Chondrocyte (in vitro differentiated cells): ENCODE results near the gene SH2D6. TPM values are rescaled to one million over a fixed set of nuclear protein-coding genes. Genes with fewer than 3 reads are reported as not detected.

ENCODE experiments used
- DNase-seq: peaks from one replicate; pipeline ENCODE4 v3.0.0; 2021; ENCODE audit warnings: mixed read lengths, low spot score
- H3K27ac Mint-ChIP-seq: one replicate; pipeline ENCODE4 v1.8.0; 2021; ENCODE audit warnings: mild to moderate bottlenecking, moderate library complexity, mixed read lengths; ENCODE audit not compliant: unreplicated experiment
- H3K27me3 Mint-ChIP-seq: 2 replicates; pipeline ENCODE4 v1.8.0; 2021; ENCODE audit warnings: low read depth, mixed read lengths
- H3K36me3 Mint-ChIP-seq: 2 replicates; pipeline ENCODE4 v1.8.0; 2021; ENCODE audit warnings: low read depth, mixed read lengths
- H3K4me1 Mint-ChIP-seq: 2 replicates; pipeline ENCODE4 v1.8.0; 2021; ENCODE audit warnings: low read depth, mild to moderate bottlenecking, mixed read lengths
- H3K4me3 Mint-ChIP-seq: one replicate; pipeline ENCODE4 v1.8.0; 2021; ENCODE audit warnings: mild to moderate bottlenecking, moderate library complexity, mixed read lengths; ENCODE audit not compliant: unreplicated experiment
- H3K9me3 Mint-ChIP-seq: 2 replicates; pipeline ENCODE4 v1.8.0; 2021; ENCODE audit warnings: low read depth, mixed read lengths
- total RNA-seq: library from RNA; stranded (reverse); gene quantifications from 3 replicates; pipeline ENCODE4 v1.2.1, GENCODE V29; 2021
- TF ChIP-seq, protein P1 (sequence below): fragments of 200-600 bp; sonication (generic); IDR thresholded peaks from 2 replicates; pipeline ENCODE4 v1.5.0; 2021; ENCODE audit warnings: antibody characterized with exemption, mild to moderate bottlenecking, moderate library complexity

The SH2D6 gene
- total RNA-seq, 1 donor from 2014 or later, result 0.47 TPM

DNA sequence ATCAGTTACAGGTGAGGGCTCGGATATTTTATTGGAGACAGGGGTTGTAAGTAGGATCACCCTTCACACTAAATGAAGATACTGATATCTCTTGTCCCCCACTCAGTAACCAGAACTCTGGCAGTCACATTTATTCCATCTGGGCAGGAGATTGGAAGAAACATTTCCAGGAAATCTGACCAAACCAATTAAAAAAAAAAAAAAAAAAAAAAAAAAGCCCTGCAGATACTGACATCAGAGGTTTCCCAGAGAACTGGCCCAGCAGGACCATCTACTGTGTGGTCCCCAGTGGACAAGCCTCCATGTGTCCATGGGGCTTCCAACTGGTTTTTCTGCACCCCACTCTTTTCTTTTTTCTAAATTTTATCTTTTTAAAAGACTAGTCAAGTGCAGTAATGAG, 41.3 kb downstream of the SH2D6 start:
- no peak for DNase-seq
- Mint-ChIP-seq H3K4me3 (no peak overlapping the region), H3K27me3 (peaks cover 2% of the 10 kb centered on the region), H3K9me3 (no peaks in the 10 kb centered on the region), H3K27ac (no peak overlapping the region), H3K36me3 (no peaks in the 10 kb centered on the region), H3K4me1 (no peaks in the 10 kb centered on the region)
- TF ChIP-seq, protein P1, sequence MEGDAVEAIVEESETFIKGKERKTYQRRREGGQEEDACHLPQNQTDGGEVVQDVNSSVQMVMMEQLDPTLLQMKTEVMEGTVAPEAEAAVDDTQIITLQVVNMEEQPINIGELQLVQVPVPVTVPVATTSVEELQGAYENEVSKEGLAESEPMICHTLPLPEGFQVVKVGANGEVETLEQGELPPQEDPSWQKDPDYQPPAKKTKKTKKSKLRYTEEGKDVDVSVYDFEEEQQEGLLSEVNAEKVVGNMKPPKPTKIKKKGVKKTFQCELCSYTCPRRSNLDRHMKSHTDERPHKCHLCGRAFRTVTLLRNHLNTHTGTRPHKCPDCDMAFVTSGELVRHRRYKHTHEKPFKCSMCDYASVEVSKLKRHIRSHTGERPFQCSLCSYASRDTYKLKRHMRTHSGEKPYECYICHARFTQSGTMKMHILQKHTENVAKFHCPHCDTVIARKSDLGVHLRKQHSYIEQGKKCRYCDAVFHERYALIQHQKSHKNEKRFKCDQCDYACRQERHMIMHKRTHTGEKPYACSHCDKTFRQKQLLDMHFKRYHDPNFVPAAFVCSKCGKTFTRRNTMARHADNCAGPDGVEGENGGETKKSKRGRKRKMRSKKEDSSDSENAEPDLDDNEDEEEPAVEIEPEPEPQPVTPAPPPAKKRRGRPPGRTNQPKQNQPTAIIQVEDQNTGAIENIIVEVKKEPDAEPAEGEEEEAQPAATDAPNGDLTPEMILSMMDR, result no peak

DNA sequence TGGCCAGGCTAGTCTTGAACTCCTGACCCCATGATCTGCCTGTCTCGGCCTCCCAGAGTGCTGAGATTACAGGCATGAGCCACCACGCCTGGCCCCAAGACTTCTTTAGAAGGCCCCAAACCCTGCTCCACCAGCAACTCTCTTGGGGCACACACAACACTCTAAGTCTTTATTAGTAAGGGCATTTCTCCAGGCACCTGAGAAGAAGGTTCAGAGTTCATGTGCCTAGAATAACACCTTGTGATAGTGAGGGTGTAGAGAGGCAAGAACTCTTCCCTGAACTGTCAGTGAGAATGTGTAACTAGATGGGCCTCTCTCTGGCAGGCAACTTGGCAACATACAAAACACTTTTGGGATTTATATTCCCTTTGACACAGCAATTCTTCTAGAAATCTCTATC, 43.8 kb downstream of the SH2D6 start:
- no peak overlapping the region for H3K27ac Mint-ChIP-seq
- DNase-seq, result no peak
- H3K9me3 Mint-ChIP-seq, result no peaks in the 10 kb centered on the region
- no peaks in the 10 kb centered on the region for H3K36me3 Mint-ChIP-seq
- no peak overlapping the region for H3K4me3 Mint-ChIP-seq
- no peaks in the 10 kb centered on the region for H3K4me1 Mint-ChIP-seq
- TF ChIP-seq, protein P1, result no peak
- no peaks in the 10 kb centered on the region for H3K27me3 Mint-ChIP-seq

DNA sequence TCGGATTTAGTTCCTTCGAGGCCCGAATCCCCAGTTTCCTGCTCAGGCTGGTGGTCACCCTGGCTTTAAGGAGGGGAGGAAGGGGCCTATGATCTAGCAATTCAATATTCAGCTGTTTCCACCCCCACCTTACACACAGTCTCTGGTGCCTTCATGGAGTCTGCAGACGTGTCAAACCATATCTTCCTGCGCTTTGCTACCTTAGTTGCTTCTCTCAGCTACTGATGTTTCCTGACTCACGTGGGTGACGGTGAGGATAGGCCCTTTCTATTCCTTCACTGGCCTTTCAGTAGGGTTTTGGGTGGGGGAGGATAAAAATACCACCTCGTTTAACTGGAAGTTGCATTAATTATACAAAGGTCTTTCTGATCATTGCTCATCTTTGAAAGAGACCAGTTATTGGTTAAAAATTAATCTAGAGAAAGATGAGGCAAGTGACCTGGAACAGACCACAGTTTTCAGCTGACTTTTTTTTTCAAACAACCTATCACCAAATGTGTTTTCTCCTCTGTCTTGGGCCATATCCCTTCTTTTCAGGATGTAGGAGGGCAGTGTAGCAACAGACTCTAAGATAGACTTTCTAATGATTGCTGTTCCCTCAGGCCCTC, 49.7 kb downstream of the SH2D6 start:
- TF ChIP-seq, protein P1, result no peak
- H3K4me3 Mint-ChIP-seq, result no peak overlapping the region
- peaks cover 14% of the 10 kb centered on the region for H3K4me1 Mint-ChIP-seq
- H3K9me3 Mint-ChIP-seq, result no peaks in the 10 kb centered on the region
- no peak for DNase-seq
- peak overlapping the region; percentile 17 for H3K27ac Mint-ChIP-seq
- H3K27me3 Mint-ChIP-seq, result no peaks in the 10 kb centered on the region
- H3K36me3 Mint-ChIP-seq, result no peaks in the 10 kb centered on the region

DNA sequence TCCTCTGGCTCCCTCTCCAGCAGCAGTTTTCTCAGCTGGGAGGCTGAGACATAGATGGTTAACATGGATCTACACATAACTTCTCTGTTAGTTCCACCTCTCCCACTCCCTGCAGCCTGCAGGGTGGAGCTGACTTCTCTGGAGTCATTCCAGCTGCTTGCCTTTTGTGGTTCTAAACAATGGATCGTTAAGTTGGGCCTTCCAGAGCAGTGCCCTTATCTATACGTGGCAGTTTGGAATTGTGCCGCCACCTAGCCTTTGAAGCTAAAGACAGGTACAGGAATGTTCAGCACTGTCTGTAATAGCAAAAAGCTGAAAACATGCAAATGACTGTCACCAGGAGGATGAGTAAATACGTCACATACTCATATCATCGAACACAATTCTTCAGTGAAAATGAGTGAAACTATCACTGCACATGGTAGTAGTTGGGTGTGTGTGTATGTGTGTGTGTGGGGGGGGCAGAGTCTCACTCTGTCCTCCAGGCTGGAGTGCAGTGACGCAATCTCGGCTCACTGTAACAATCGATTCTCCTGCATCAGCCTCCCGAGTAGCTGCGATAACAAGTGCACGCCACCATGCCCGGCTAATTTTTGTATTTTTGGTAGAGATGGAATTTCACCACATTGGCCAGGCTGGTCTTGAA, 50.3 kb downstream of the SH2D6 start:
- Mint-ChIP-seq H3K27ac (peak overlapping the region; percentile 17), H3K4me1 (peaks cover 14% of the 10 kb centered on the region), H3K27me3 (no peaks in the 10 kb centered on the region), H3K4me3 (no peak overlapping the region), H3K9me3 (no peaks in the 10 kb centered on the region), H3K36me3 (no peaks in the 10 kb centered on the region)
- TF ChIP-seq, protein P1, result no peak
- DNase-seq, result no peak

DNA sequence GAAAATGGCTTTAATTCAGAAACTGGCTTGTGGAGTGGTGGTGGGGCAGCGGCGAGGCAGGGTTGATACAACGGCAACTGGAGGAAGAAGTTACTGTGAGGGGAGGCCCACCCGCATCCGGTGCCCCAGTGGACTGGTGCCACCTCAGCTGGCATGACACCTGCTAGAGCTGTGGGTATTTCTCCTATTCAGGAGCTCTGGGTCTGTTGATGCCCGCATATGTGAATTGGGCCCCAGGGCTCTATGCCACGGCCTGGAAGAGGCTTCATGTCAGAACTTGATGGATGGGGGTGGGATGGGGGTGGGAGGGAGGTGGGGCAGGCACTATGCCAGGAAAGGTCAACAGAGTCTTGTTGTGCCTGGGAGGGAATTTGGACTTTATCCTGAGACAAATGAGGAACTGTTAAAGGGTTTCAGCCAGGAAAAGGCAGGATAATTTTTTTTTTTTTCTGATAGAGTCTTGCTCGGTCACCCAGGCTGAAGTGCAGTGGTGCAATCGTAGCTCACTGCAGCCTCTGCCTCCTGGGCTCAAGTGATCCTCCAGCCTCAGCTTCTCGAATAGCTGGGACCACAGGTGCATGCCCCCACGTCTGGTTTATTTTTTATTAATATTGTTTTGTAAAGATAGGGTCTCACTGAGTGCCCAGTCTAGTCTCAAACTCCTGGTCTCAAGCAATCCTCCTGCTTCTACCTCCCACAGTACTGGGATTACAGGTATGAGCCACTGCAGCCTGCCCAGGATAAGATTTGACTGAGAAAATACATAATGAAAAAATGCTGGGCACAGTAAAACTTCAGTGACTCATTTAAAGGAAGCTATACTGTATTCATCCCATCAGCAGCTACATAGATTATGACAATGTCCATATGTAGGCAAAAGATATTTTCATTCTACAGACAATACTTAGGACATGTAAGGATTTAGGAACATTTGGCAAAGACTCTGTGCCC, 52.6 kb downstream of the SH2D6 start:
- no peak for DNase-seq
- no peak overlapping the region for H3K27ac Mint-ChIP-seq
- no peaks in the 10 kb centered on the region for H3K36me3 Mint-ChIP-seq
- H3K27me3 Mint-ChIP-seq, result no peaks in the 10 kb centered on the region
- H3K4me1 Mint-ChIP-seq, result peaks cover 16% of the 10 kb centered on the region
- H3K9me3 Mint-ChIP-seq, result no peaks in the 10 kb centered on the region
- no peak overlapping the region for H3K4me3 Mint-ChIP-seq
- TF ChIP-seq, protein P1, result no peak
